Testis (tissue), 3 donors: Measurements from ENCODE around the gene UBE2R2. TPM values are rescaled to one million over a fixed set of nuclear protein-coding genes. Genes with fewer than 3 reads are reported as not detected.
"Not testable (repeated sequence)": the region's sequence is repeated elsewhere in the genome, so short reads cannot be mapped to it uniquely, and the experiment has no call there.

Source experiments
- DNase-seq: peaks from one replicate; pipeline ENCODE4 v3.0.0-alpha.2; 2019
- H3K27ac ChIP-seq, 2 donors: fragments of 200-600 bp; sonication (generic); one replicate each; pipeline ENCODE4 v1.5.1; 2019
- H3K27me3 ChIP-seq: fragments of 200-600 bp; sonication (generic); one replicate; pipeline ENCODE4 v1.5.1; 2019
- H3K36me3 ChIP-seq: fragments of 200-600 bp; sonication (generic); one replicate; pipeline ENCODE4 v1.5.1; 2017; ENCODE audit warnings: low read depth; ENCODE audit errors: missing control alignments
- H3K4me1 ChIP-seq: fragments of 200-600 bp; sonication (generic); one replicate; pipeline ENCODE4 v1.5.1; 2019
- H3K4me3 ChIP-seq, 2 donors: fragments of 200-600 bp; sonication (generic); one replicate each; pipeline ENCODE4 v1.5.1; 2017 to 2019
- H3K9me3 ChIP-seq: fragments of 200-600 bp; sonication (generic); one replicate; pipeline ENCODE4 v1.5.1; 2017
- CTCF ChIP-seq, 3 experiments: fragments of 450-650 bp in 2 of 3; fragments of 200-600 bp in 1 of 3; sonication (generic) in 1 of 3; IDR thresholded peaks; one replicate each; pipeline ENCODE4 v1.5.1; 2016 to 2019; ENCODE audit warnings: antibody characterized with exemption in 3 of 3, mild to moderate bottlenecking in 2 of 3, moderate library complexity in 1 of 3
- POLR2A ChIP-seq: fragments of 450-650 bp; IDR thresholded peaks from one replicate; pipeline ENCODE4 v1.6.1; 2017; ENCODE audit warnings: antibody characterized with exemption, mild to moderate bottlenecking, moderate library complexity
- WGBS, 2 donors: methylation state at CpG; one replicate each; pipeline ENCODE4 v1.1.5; 2018; 5-methylcytosine and 5-hydroxymethylcytosine counted together
- intact Hi-C: fragments of 100-400 bp; cut with DNase I; formaldehyde crosslinking; loops from one replicate; pipeline ENCODE4 v1.15.1; 2023; ENCODE audit warnings: low total_unique reads
- polyA plus RNA-seq: library from polyadenylated mRNA; stranded (reverse); fragments of 350-450 nt; fragmentation: Illumina TruSeq; extraction: RNeasy Lipid Tissue Mini Kit (QIAGEN cat#74804); gene quantifications from one replicate; pipeline ENCODE4 v1.2.3, GENCODE V29; 2014; ENCODE audit warnings: low read depth, low replicate concordance; ENCODE audit not compliant: insufficient read depth
- total RNA-seq, 2 donors: library from RNA; depleted of rRNA; stranded (reverse); fragments of >200 nt; gene quantifications; one replicate each; pipeline ENCODE4 v1.2.3, GENCODE V29; 2016

UBE2R2 gene
- total and polyA plus RNA-seq, 3 donors from 2014 or later: 50.2 to 85.7 (median 72.6) TPM

GRCh38 chr9:33785914-33786313 is 31.0 kb upstream of the UBE2R2 start:
- WGBS, 2 donors: 86 to 92% methylated on average over 5 of the region's 5 CpGs
- TF ChIP-seq CTCF (IDR thresholded peaks at IDR 0.05): peak in 2 of 3 experiments; percentile 9 to 32
- TF ChIP-seq POLR2A: no peak
- H3K27me3 ChIP-seq: no peaks in the 10 kb centered on the region
- no peaks in the 10 kb centered on the region for H3K4me1 ChIP-seq
- no peak overlapping the region for H3K4me3 ChIP-seq
- no peak overlapping the region for H3K27ac ChIP-seq
- no peaks in the 10 kb centered on the region for H3K9me3 ChIP-seq
- DNase-seq: peak; percentile 57
- no peaks in the 10 kb centered on the region for H3K36me3 ChIP-seq
- intact Hi-C loops: no loop called here

GRCh38 chr9:33786681-33787080 is 30.3 kb upstream of the UBE2R2 start:
- intact Hi-C loops: no loop called here
- DNase-seq: no peak
- Histone ChIP-seq H3K4me1 (no peaks in the 10 kb centered on the region), H3K9me3 (no peaks in the 10 kb centered on the region), H3K27me3 (no peaks in the 10 kb centered on the region), H3K4me3 (no peak overlapping the region), H3K36me3 (no peaks in the 10 kb centered on the region), H3K27ac (no peak overlapping the region)
- 88 to 100% methylated on average over 2 of the region's 2 CpGs for WGBS, 2 donors
- no peak for TF ChIP-seq POLR2A
- no peak for TF ChIP-seq CTCF (IDR thresholded peaks at IDR 0.05)

- Histone ChIP-seq H3K27ac (peak overlapping the region in 1 of 2 donors; percentile 61), H3K9me3 (no peaks in the 10 kb centered on the region), H3K27me3 (no peaks in the 10 kb centered on the region), H3K4me3 (no peak overlapping the region), H3K36me3 (no peaks in the 10 kb centered on the region), H3K4me1 (no peaks in the 10 kb centered on the region)
- DNase-seq: peak; percentile 81
- 0 to 75% methylated on average over 1 of the region's 1 CpG for WGBS, 2 donors
- no peak for TF ChIP-seq POLR2A
- TF ChIP-seq CTCF (IDR thresholded peaks at IDR 0.05): peak in 1 of 3 experiments; percentile 11
- intact Hi-C loops: no loop called here
Measured at GRCh38 chr9:33787839-33788238, 29.1 kb upstream of the UBE2R2 start.

- intact Hi-C loops: not testable (repeated sequence)
- WGBS, 2 donors: 91% methylated on average over 2 of the region's 2 CpGs
Measured at GRCh38 chr9:33789429-33789828, 27.5 kb upstream of the UBE2R2 start.

GRCh38 chr9:33791117-33791516 is 25.8 kb upstream of the UBE2R2 start:
- TF ChIP-seq POLR2A (no peak), CTCF (IDR thresholded peaks at IDR 0.05) (no peak)
- no peak overlapping the region for H3K27ac ChIP-seq
- WGBS, 2 donors: 41 to 52% methylated on average over 2 of the region's 2 CpGs
- intact Hi-C loops: no loop called here
- H3K4me3 ChIP-seq: no peak overlapping the region
- H3K9me3 ChIP-seq: no peaks in the 10 kb centered on the region
- H3K36me3 ChIP-seq: no peaks in the 10 kb centered on the region
- no peaks in the 10 kb centered on the region for H3K4me1 ChIP-seq
- H3K27me3 ChIP-seq: no peaks in the 10 kb centered on the region
- DNase-seq: no peak

More at GRCh38 chr9:33789429-33789828, 27.5 kb upstream of the UBE2R2 start:
- not testable (repeated sequence) for H3K9me3 ChIP-seq, H3K27ac ChIP-seq, DNase-seq, H3K36me3 ChIP-seq, H3K27me3 ChIP-seq, H3K4me3 ChIP-seq, H3K4me1 ChIP-seq

- H3K4me3 ChIP-seq, H3K27me3 ChIP-seq, H3K4me1 ChIP-seq, H3K27ac ChIP-seq, intact Hi-C loops, H3K9me3 ChIP-seq, DNase-seq, H3K36me3 ChIP-seq: not testable (repeated sequence)
- 87 to 100% methylated on average over 1 of the region's 1 CpG for WGBS, 2 donors
Measured at GRCh38 chr9:33793496-33793895, 23.5 kb upstream of the UBE2R2 start.
